Measurements from ENCODE around the gene OOSP2. TPM values are rescaled to one million over a fixed set of nuclear protein-coding genes. Genes with fewer than 3 reads are reported as not detected.
"Not testable (repeated sequence)": the region's sequence is repeated elsewhere in the genome, so short reads cannot be mapped to it uniquely, and the experiment has no call there.

Gene OOSP2
- polyA plus RNA-seq (2013, experiment 1 of 2), result not detected
- not detected for polyA plus RNA-seq (2013, experiment 2 of 2)

DNA sequence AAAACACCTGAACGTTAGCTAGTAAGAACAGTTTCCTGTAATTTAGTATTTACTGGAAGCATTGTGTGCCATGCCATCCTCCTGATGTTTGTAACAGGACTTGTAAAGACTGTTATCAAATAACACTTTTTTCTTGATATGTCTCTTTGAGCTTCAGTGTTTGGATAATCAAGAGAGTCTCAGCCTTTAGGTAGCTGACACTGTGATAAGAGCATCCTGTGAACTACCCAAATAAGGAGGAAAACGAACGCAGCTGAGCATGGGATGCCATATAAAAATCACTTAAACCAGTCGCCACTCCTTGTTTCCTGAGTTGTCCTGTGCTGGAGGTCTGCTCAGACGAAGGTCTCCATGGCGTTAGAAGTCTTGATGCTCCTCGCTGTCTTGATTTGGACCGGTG, at the start of gene OOSP2:
Gene OOSP2, plus strand, starts transcription at position 301 of the 400 bp plus-strand sequence. Its CDS starts 51 bp downstream, at position 352.
- H3K27me3 ChIP-seq (ENCODE audit: insufficient read depth, low read length), result no peaks in the 10 kb centered on the region
- H3K9ac ChIP-seq (ENCODE audit: low read depth, low read length), result no peak within 1 kb of the TSS
- H3K27ac ChIP-seq (ENCODE audit: low read depth, low read length), result no peak within 1 kb of the TSS
- no peaks in the 10 kb centered on the region for H3K36me3 ChIP-seq (ENCODE audit: insufficient read depth, low read length)
- WGBS, result 86% methylated on average over 8 of the region's 8 CpGs
- H3K4me1 ChIP-seq (ENCODE audit: insufficient read depth, low read length), result peaks cover 12% of the 10 kb centered on the region
- H3K4me3 ChIP-seq (ENCODE audit: low read length), result no peak within 1 kb of the TSS
- H3K9me3 ChIP-seq (ENCODE audit: insufficient read depth, low read depth, low read length), result no peaks in the 10 kb centered on the region

DNA sequence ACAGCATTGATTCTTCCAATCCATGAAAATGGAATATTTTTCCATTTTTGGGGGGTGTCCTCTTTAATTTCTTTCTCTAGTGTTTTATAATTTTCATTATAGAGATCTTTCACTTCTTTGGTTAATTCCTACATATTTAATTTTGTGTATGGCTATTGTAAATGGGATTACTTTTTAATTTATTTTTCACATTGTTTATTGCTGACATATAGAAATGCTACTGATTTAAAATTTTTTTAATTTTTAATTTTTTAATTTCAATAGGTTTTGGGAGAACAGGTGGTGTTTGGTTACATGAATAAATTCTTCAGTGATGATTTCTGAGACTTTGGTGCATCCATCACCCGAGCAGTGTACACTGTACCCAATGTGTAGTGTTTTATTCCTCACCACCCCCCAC, 49.8 kb upstream of the OOSP2 start:
- no peak overlapping the region for H3K27ac ChIP-seq (ENCODE audit: low read depth, low read length)
- 93% methylated on average over 1 of the region's 1 CpG for WGBS

GRCh38 chr11:59992425-59992824, 47.8 kb upstream of the OOSP2 start:
- H3K27ac ChIP-seq (ENCODE audit: low read depth, low read length), result no peak overlapping the region
- H3K4me3 ChIP-seq (ENCODE audit: low read length), result no peak overlapping the region
- no peak overlapping the region for H3K9ac ChIP-seq (ENCODE audit: low read depth, low read length)
- no peaks in the 10 kb centered on the region; the same call in 1 of the 2 replicates for H3K9me3 ChIP-seq (ENCODE audit: insufficient read depth, low read depth, low read length)
- H3K4me1 ChIP-seq (ENCODE audit: insufficient read depth, low read length), result no peaks in the 10 kb centered on the region
- 88% methylated on average over 5 of the region's 5 CpGs for WGBS
- no peaks in the 10 kb centered on the region for H3K27me3 ChIP-seq (ENCODE audit: insufficient read depth, low read length)
- H3K36me3 ChIP-seq (ENCODE audit: insufficient read depth, low read length), result no peaks in the 10 kb centered on the region

More for the DNA sequence above, 49.8 kb upstream of the OOSP2 start:
- Histone ChIP-seq H3K4me3 (ENCODE audit: low read length) (no peak overlapping the region), H3K9me3 (ENCODE audit: insufficient read depth, low read depth, low read length) (no peaks in the 10 kb centered on the region; the same call in 1 of the 2 replicates), H3K4me1 (ENCODE audit: insufficient read depth, low read length) (no peaks in the 10 kb centered on the region), H3K36me3 (ENCODE audit: insufficient read depth, low read length) (no peaks in the 10 kb centered on the region), H3K27me3 (ENCODE audit: insufficient read depth, low read length) (no peaks in the 10 kb centered on the region), H3K9ac (ENCODE audit: low read depth, low read length) (no peak overlapping the region)

DNA sequence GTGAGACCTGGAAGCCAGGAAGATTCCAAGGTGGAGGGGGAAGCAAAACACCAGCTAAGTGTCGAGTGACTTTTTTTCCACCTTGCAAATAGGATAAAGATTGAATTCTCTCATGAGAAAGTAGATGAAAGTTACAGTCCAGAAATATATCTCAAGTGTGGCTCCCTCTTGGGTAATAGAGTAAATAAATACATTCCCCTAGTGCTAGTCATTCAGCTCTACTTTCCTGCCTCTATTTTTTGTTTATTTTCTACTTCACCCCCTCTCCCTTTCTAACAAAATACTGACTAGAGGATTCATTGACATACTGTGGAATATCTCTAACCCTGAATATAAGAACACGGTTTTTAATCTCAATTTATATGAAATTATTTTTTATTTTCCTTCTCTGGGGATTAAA, 42.4 kb upstream of the OOSP2 start:
- Histone ChIP-seq H3K9ac (ENCODE audit: low read depth, low read length) (no peak overlapping the region), H3K36me3 (ENCODE audit: insufficient read depth, low read length) (no peaks in the 10 kb centered on the region), H3K27me3 (ENCODE audit: insufficient read depth, low read length) (no peaks in the 10 kb centered on the region), H3K27ac (ENCODE audit: low read depth, low read length) (no peak overlapping the region), H3K9me3 (ENCODE audit: insufficient read depth, low read depth, low read length) (no peaks in the 10 kb centered on the region), H3K4me3 (ENCODE audit: low read length) (no peak overlapping the region), H3K4me1 (ENCODE audit: insufficient read depth, low read length) (no peaks in the 10 kb centered on the region)
- whole genome bisulfite sequencing, result 89% methylated on average over 1 of the region's 2 CpGs

- Histone ChIP-seq H3K4me1 (ENCODE audit: insufficient read depth, low read length) (no peaks in the 10 kb centered on the region), H3K27ac (ENCODE audit: low read depth, low read length) (no peak overlapping the region)
- 94% methylated on average over 4 of the region's 4 CpGs for WGBS
These were observed 40.5 kb upstream of the OOSP2 start for GRCh38 chr11:59999691-60000090.

DNA sequence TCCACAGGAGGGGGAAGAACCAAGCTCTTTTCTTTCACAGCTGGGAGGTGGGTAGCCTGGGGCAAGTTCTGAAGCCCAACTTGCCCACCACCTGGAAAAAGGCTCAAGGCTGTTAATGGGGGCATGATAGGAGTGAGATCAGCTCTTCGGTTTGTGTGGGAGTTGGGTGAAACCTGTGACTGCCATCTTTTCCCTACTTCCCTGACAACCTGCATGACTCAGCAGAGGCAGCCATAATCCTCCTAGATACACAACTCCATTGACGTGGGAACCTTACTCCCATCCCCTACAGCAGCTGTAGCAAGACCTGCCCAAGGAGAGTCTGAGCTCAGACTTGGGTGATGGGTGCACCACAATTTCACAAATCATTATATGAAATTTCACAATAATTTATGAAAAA, 36.5 kb upstream of the OOSP2 start:
- Histone ChIP-seq H3K9me3 (ENCODE audit: insufficient read depth, low read depth, low read length) (no peaks in the 10 kb centered on the region), H3K27me3 (ENCODE audit: insufficient read depth, low read length) (no peaks in the 10 kb centered on the region), H3K27ac (ENCODE audit: low read depth, low read length) (no peak overlapping the region), H3K4me3 (ENCODE audit: low read length) (no peak overlapping the region), H3K9ac (ENCODE audit: low read depth, low read length) (no peak overlapping the region), H3K36me3 (ENCODE audit: insufficient read depth, low read length) (no peaks in the 10 kb centered on the region), H3K4me1 (ENCODE audit: insufficient read depth, low read length) (no peaks in the 10 kb centered on the region)
- 79% methylated on average over 1 of the region's 2 CpGs for WGBS

More at GRCh38 chr11:59999691-60000090, 40.5 kb upstream of the OOSP2 start:
- H3K9ac ChIP-seq (ENCODE audit: low read depth, low read length), result no peak overlapping the region
- no peaks in the 10 kb centered on the region for H3K9me3 ChIP-seq (ENCODE audit: insufficient read depth, low read depth, low read length)
- no peak overlapping the region for H3K4me3 ChIP-seq (ENCODE audit: low read length)
- H3K36me3 ChIP-seq (ENCODE audit: insufficient read depth, low read length), result no peaks in the 10 kb centered on the region
- H3K27me3 ChIP-seq (ENCODE audit: insufficient read depth, low read length), result no peaks in the 10 kb centered on the region

DNA sequence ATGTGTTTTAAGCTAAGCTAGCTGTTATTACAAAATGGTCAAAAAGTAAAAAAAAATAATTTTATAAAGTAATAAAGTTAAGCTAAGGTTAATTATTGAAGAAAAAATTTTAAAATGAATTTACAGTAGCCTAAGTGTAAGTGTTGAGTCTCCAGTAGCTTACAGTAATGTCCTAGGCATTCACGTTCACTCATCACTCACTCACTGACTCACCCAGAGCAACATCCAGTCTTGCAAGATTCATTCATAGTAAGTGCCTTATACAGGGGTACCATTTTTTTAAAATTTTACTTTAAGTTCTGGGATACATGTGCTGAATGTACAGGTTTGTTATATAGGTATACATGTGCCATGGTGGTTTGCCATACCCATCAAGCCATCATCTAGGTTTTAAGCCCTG, 34.8 kb upstream of the OOSP2 start:
- H3K36me3 ChIP-seq (ENCODE audit: insufficient read depth, low read length), result no peaks in the 10 kb centered on the region
- H3K27me3 ChIP-seq (ENCODE audit: insufficient read depth, low read length), result no peaks in the 10 kb centered on the region
- H3K4me3 ChIP-seq (ENCODE audit: low read length), result no peak overlapping the region
- 86% methylated on average over 1 of the region's 1 CpG for WGBS
- no peak overlapping the region for H3K27ac ChIP-seq (ENCODE audit: low read depth, low read length)
- H3K4me1 ChIP-seq (ENCODE audit: insufficient read depth, low read length), result no peaks in the 10 kb centered on the region
- no peaks in the 10 kb centered on the region for H3K9me3 ChIP-seq (ENCODE audit: insufficient read depth, low read depth, low read length)
- H3K9ac ChIP-seq (ENCODE audit: low read depth, low read length), result no peak overlapping the region

- 92% methylated on average over 1 of the region's 1 CpG for WGBS
- Histone ChIP-seq H3K9me3 (ENCODE audit: insufficient read depth, low read depth, low read length) (0 out of 2 replicates have a peak, but pooled peaks cover 1% of the 10 kb centered on the region), H3K4me3 (ENCODE audit: low read length) (no peak within 1 kb of the TSS), H3K4me1 (ENCODE audit: insufficient read depth, low read length) (peaks cover 7% of the 10 kb centered on the region; the same call in 1 of the 2 replicates), H3K36me3 (ENCODE audit: insufficient read depth, low read length) (no peaks in the 10 kb centered on the region), H3K9ac (ENCODE audit: low read depth, low read length) (no peak within 1 kb of the TSS), H3K27me3 (ENCODE audit: insufficient read depth, low read length) (no peaks in the 10 kb centered on the region), H3K27ac (ENCODE audit: low read depth, low read length) (no peak within 1 kb of the TSS)
These were observed 23.3 kb upstream of the OOSP2 start, which contains the start of gene OOSP4B for GRCh38 chr11:60016881-60017280. Gene OOSP4B (plus strand): TSS chr11:60017181.

DNA sequence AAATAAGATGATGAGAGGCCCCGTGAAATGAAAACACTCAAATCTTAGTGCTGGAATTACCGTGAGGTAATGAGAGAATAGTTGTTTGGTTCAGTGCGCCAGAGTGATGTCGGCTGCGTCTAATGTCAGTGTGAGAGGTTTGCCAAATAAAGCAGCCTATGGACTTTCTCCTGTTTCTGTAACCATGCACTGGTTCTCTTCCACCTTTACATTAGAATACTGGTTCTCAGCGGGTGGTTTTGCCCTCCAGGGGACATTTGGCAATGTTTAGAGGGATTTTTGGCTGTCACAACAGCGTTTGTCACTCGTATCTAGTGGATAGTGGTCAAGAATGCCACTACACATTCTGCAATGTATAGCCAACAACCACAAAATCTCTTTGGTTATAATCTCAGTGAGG, 22.2 kb upstream of the OOSP2 start:
- Histone ChIP-seq H3K4me3 (ENCODE audit: low read length) (no peak overlapping the region), H3K9ac (ENCODE audit: low read depth, low read length) (no peak overlapping the region; the same call in 1 of the 2 replicates), H3K9me3 (ENCODE audit: insufficient read depth, low read depth, low read length) (no peaks in the 10 kb centered on the region), H3K27ac (ENCODE audit: low read depth, low read length) (no peak overlapping the region), H3K4me1 (ENCODE audit: insufficient read depth, low read length) (peaks cover 7% of the 10 kb centered on the region; the same call in 1 of the 2 replicates), H3K36me3 (ENCODE audit: insufficient read depth, low read length) (no peaks in the 10 kb centered on the region), H3K27me3 (ENCODE audit: insufficient read depth, low read length) (no peaks in the 10 kb centered on the region)
- 44% methylated on average over 7 of the region's 8 CpGs for WGBS

GRCh38 chr11:60020376-60020775, 19.8 kb upstream of the OOSP2 start:
- 97% methylated on average over 27 of the region's 27 CpGs for WGBS
- H3K4me1 ChIP-seq (ENCODE audit: insufficient read depth, low read length); H3K27me3 ChIP-seq (ENCODE audit: insufficient read depth, low read length): not testable (repeated sequence)

DNA sequence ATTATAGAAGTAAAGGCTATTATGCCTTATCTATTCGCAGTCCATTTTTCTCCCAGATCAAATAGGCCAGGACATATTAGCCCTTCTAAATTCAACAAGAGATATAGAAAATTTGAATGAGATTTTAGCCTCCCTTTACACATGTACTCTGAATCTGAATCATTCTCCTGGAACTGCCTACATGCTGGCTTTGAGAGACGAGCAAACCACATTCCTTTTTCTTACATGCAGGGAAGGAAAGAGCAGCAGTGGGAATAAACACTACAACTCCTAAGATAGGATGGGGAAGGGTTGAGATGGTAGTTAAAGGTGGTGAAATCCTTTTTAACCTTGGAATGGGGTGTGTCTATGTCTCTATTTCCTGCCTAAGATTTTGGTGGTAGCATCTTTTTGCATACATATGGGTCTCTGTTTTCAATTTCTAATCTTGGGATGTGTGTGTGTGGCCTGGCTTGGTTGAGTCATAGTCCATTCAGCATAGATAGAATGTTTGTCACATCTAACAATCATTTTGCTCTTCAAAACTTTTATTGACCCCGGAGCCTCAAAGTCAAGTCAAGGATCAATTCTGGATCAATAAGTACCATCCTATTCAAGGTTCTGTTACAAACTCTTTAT, 11.1 kb upstream of the OOSP2 start:
- Histone ChIP-seq H3K9me3 (ENCODE audit: insufficient read depth, low read depth, low read length) (no peaks in the 10 kb centered on the region), H3K4me1 (ENCODE audit: insufficient read depth, low read length) (no peaks in the 10 kb centered on the region), H3K4me3 (ENCODE audit: low read length) (no peak overlapping the region), H3K27me3 (ENCODE audit: insufficient read depth, low read length) (no peaks in the 10 kb centered on the region), H3K9ac (ENCODE audit: low read depth, low read length) (no peak overlapping the region), H3K27ac (ENCODE audit: low read depth, low read length) (no peak overlapping the region), H3K36me3 (ENCODE audit: insufficient read depth, low read length) (no peaks in the 10 kb centered on the region)
- WGBS, result 81% methylated on average over 2 of the region's 3 CpGs

More at GRCh38 chr11:60020376-60020775, 19.8 kb upstream of the OOSP2 start:
- not testable (repeated sequence) for H3K36me3 ChIP-seq (ENCODE audit: insufficient read depth, low read length); H3K9ac ChIP-seq (ENCODE audit: low read depth, low read length); H3K27ac ChIP-seq (ENCODE audit: low read depth, low read length); H3K9me3 ChIP-seq (ENCODE audit: insufficient read depth, low read depth, low read length); H3K4me3 ChIP-seq (ENCODE audit: low read length)

- H3K27ac ChIP-seq (ENCODE audit: low read depth, low read length); H3K36me3 ChIP-seq (ENCODE audit: insufficient read depth, low read length); H3K4me3 ChIP-seq (ENCODE audit: low read length); H3K27me3 ChIP-seq (ENCODE audit: insufficient read depth, low read length); H3K9me3 ChIP-seq (ENCODE audit: insufficient read depth, low read depth, low read length); H3K9ac ChIP-seq (ENCODE audit: low read depth, low read length); H3K4me1 ChIP-seq (ENCODE audit: insufficient read depth, low read length): not testable (repeated sequence)
These were observed 10.2 kb downstream of the OOSP2 start for GRCh38 chr11:60050422-60050821.
